Activated CD8-positive, alpha-beta memory T cell treated with anti-CD3 and anti-CD28 coated beads, Interleukin-2, amount 50 U/mL, for 4 hours (primary cell): ENCODE data around the gene MT4.
"Not testable (repeated sequence)": the region's sequence is repeated elsewhere in the genome, so short reads cannot be mapped to it uniquely, and the experiment has no call there.

Experiments
- DNase-seq: peaks from one replicate; pipeline ENCODE4 v3.0.0-alpha.2; 2020

The MT4 gene

GRCh38 chr16:56560447-56560846 lies 4.4 kb upstream of the MT4 start:
- no peak for DNase-seq

- DNase-seq: no peak
Measured at GRCh38 chr16:56561126-56561525, 3.7 kb upstream of the MT4 start.

- no peak for DNase-seq
Measured at GRCh38 chr16:56569971-56570370, 5.1 kb downstream of the MT4 start.

- no peak for DNase-seq
Measured at GRCh38 chr16:56571525-56571924, 6.7 kb downstream of the MT4 start.

- no peak for DNase-seq
Measured at GRCh38 chr16:56574625-56575024, 9.8 kb downstream of the MT4 start.

GRCh38 chr16:56576585-56577299 lies 11.9 kb downstream of the MT4 start:
- peak; percentile 82 for DNase-seq

- DNase-seq: no peak
Measured at GRCh38 chr16:56577300-56577625, 12.4 kb downstream of the MT4 start.

GRCh38 chr16:56580391-56581048 lies 15.6 kb downstream of the MT4 start:
- DNase-seq: no peak

- not testable (repeated sequence) for DNase-seq
Measured at GRCh38 chr16:56582911-56583310, 18.0 kb downstream of the MT4 start.

GRCh38 chr16:56583351-56584168 lies 18.7 kb downstream of the MT4 start:
- no peak for DNase-seq

GRCh38 chr16:56584276-56584675 lies 19.4 kb downstream of the MT4 start:
- DNase-seq: no peak

GRCh38 chr16:56588781-56589140 lies 23.9 kb downstream of the MT4 start:
- no peak for DNase-seq

GRCh38 chr16:56589141-56590039 lies 24.5 kb downstream of the MT4 start, which contains the start of gene MT3:
MT3 (plus strand) TSS chr16:56589528; CDS start chr16:56589591, 63 bp downstream.
- DNase-seq: peak; percentile 35

GRCh38 chr16:56591377-56592060 lies 26.6 kb downstream of the MT4 start:
- no peak for DNase-seq

GRCh38 chr16:56593573-56594291 lies 28.9 kb downstream of the MT4 start:
- DNase-seq: no peak

- no peak for DNase-seq
Measured at GRCh38 chr16:56594292-56594619, 29.4 kb downstream of the MT4 start.

GRCh38 chr16:56600398-56600999 lies 35.6 kb downstream of the MT4 start:
- no peak for DNase-seq

GRCh38 chr16:56601325-56601724 lies 36.5 kb downstream of the MT4 start:
- no peak for DNase-seq

- no peak for DNase-seq
Measured at GRCh38 chr16:56603589-56603988, 38.7 kb downstream of the MT4 start.

- no peak for DNase-seq
Measured at GRCh38 chr16:56604966-56605365, 40.1 kb downstream of the MT4 start.

- DNase-seq: no peak
Measured at GRCh38 chr16:56605475-56605874, 40.6 kb downstream of the MT4 start.
